ENCODE data around the gene DRGX.

DRGX gene

GRCh38 chr10:49384268-49384953 is 11.5 kb downstream of the DRGX start:
- H3K4me3 ChIP-seq (ENCODE audit: low read depth, low read length): no peak overlapping the region
- no peak for DNase-seq (ENCODE audit: low read depth)
- no peak for TF ChIP-seq POLR2A (IDR thresholded peaks at IDR 0.05; ENCODE audit: extremely low read depth, insufficient read length)
- TF ChIP-seq MYC (IDR thresholded peaks at IDR 0.05; ENCODE audit: low read depth, low read length): no peak
- TF ChIP-seq MAX (IDR thresholded peaks at IDR 0.05; ENCODE audit: low read depth, low read length): no peak
- TF ChIP-seq CTCF (IDR thresholded peaks at IDR 0.05; ENCODE audit: low read depth, low read length): no peak

- H3K4me3 ChIP-seq (ENCODE audit: low read depth, low read length): no peak overlapping the region
- DNase-seq (ENCODE audit: low read depth): no peak
- no peak for TF ChIP-seq MAX (IDR thresholded peaks at IDR 0.05; ENCODE audit: low read depth, low read length)
- no peak for TF ChIP-seq POLR2A (IDR thresholded peaks at IDR 0.05; ENCODE audit: extremely low read depth, insufficient read length)
- TF ChIP-seq CTCF (IDR thresholded peaks at IDR 0.05; ENCODE audit: low read depth, low read length): no peak
- no peak for TF ChIP-seq MYC (IDR thresholded peaks at IDR 0.05; ENCODE audit: low read depth, low read length)
Observed at GRCh38 chr10:49383853-49384252, 12.0 kb downstream of the DRGX start.

GRCh38 chr10:49382826-49383225 is 13.1 kb downstream of the DRGX start:
- no peak overlapping the region for H3K4me3 ChIP-seq (ENCODE audit: low read depth, low read length)
- TF ChIP-seq POLR2A (IDR thresholded peaks at IDR 0.05; ENCODE audit: extremely low read depth, insufficient read length): no peak
- TF ChIP-seq CTCF (IDR thresholded peaks at IDR 0.05; ENCODE audit: low read depth, low read length): no peak
- no peak for TF ChIP-seq MAX (IDR thresholded peaks at IDR 0.05; ENCODE audit: low read depth, low read length)
- TF ChIP-seq MYC (IDR thresholded peaks at IDR 0.05; ENCODE audit: low read depth, low read length): no peak
- DNase-seq (ENCODE audit: low read depth): no peak

GRCh38 chr10:49382226-49382625 is 13.7 kb downstream of the DRGX start:
- DNase-seq (ENCODE audit: low read depth): no peak
- no peak for TF ChIP-seq MYC (IDR thresholded peaks at IDR 0.05; ENCODE audit: low read depth, low read length)
- no peak for TF ChIP-seq CTCF (IDR thresholded peaks at IDR 0.05; ENCODE audit: low read depth, low read length)
- no peak for TF ChIP-seq POLR2A (IDR thresholded peaks at IDR 0.05; ENCODE audit: extremely low read depth, insufficient read length)
- TF ChIP-seq MAX (IDR thresholded peaks at IDR 0.05; ENCODE audit: low read depth, low read length): no peak
- no peak overlapping the region for H3K4me3 ChIP-seq (ENCODE audit: low read depth, low read length)

GRCh38 chr10:49381111-49381900 is 14.6 kb downstream of the DRGX start:
- no peak for TF ChIP-seq MAX (IDR thresholded peaks at IDR 0.05; ENCODE audit: low read depth, low read length)
- no peak for TF ChIP-seq CTCF (IDR thresholded peaks at IDR 0.05; ENCODE audit: low read depth, low read length)
- TF ChIP-seq MYC (IDR thresholded peaks at IDR 0.05; ENCODE audit: low read depth, low read length): no peak
- no peak for TF ChIP-seq POLR2A (IDR thresholded peaks at IDR 0.05; ENCODE audit: extremely low read depth, insufficient read length)
- DNase-seq (ENCODE audit: low read depth): no peak
- H3K4me3 ChIP-seq (ENCODE audit: low read depth, low read length): no peak overlapping the region

All from NB4 (cell line).